Ishikawa (cell line): ENCODE data around the gene PSD4.

ENCODE experiments used
- CEBPB ChIP-seq: IDR thresholded peaks from 2 replicates; pipeline ENCODE4 v1.6.1; 2012
- CREB1 ChIP-seq: IDR thresholded peaks from 2 replicates; pipeline ENCODE4 v1.6.1; 2012; ENCODE audit warnings: low read depth
- EGR1 ChIP-seq: IDR thresholded peaks from 2 replicates; pipeline ENCODE4 v1.6.1; 2012
- EP300 ChIP-seq: IDR thresholded peaks from 2 replicates; pipeline ENCODE4 v1.6.1; 2012; ENCODE audit warnings: borderline replicate concordance
- MAX ChIP-seq: IDR thresholded peaks from 2 replicates; pipeline ENCODE4 v1.6.1; 2012
- RAD21 ChIP-seq: IDR thresholded peaks from 2 replicates; pipeline ENCODE4 v1.6.1; 2012; ENCODE audit warnings: low read depth
- REST ChIP-seq: IDR thresholded peaks from 2 replicates; pipeline ENCODE4 v1.6.1; 2012; ENCODE audit warnings: low read depth, mild to moderate bottlenecking
- TAF1 ChIP-seq: IDR thresholded peaks from 2 replicates; pipeline ENCODE4 v1.6.1; 2012; ENCODE audit warnings: low read depth, mild to moderate bottlenecking
- TEAD4 ChIP-seq: IDR thresholded peaks from 2 replicates; pipeline ENCODE4 v1.6.1; 2012
- USF1 ChIP-seq: IDR thresholded peaks from 2 replicates; pipeline ENCODE4 v1.6.1; 2012
- ZBTB7A ChIP-seq: IDR thresholded peaks from 2 replicates; pipeline ENCODE4 v1.6.1; 2012; ENCODE audit warnings: low read depth

- TF ChIP-seq TAF1 (no peak), USF1 (no peak), REST (no peak), CEBPB (no peak), CREB1 (no peak), RAD21 (no peak), EP300 (no peak), ZBTB7A (no peak), TEAD4 (no peak), MAX (no peak), EGR1 (no peak)
Measured at GRCh38 chr2:113171334-113172075, 2.3 kb upstream of the PSD4 start.
